Activated B cell treated with CpG ODN at 0.5 μM for 24 hours (primary cell): ENCODE measurements around the gene MCF2L. TPM values are rescaled to one million over a fixed set of nuclear protein-coding genes. Genes with fewer than 3 reads are reported as not detected.
"Not testable (repeated sequence)": the region's sequence is repeated elsewhere in the genome, so short reads cannot be mapped to it uniquely, and the experiment has no call there.

Experiments
- ATAC-seq: fragments of 200-7000 bp; cut with Tn5 transposase; one replicate; pipeline ENCODE4 v1.10.0; 2021; ENCODE audit warnings: low read depth, mild to moderate bottlenecking, moderate library complexity
- CTCF ChIA-PET: fragments of 350-600 bp; sonication (Branson Sonifier 250); formaldehyde crosslinking; loops from one replicate; lab custom pipeline; 2021; ENCODE audit warnings: antibody characterized with exemption; lab: Charles Lee
- POLR2A ChIA-PET: fragments of 350-600 bp; sonication (Branson Sonifier 250); formaldehyde crosslinking; loops from one replicate; lab custom pipeline; 2021; ENCODE audit warnings: antibody characterized with exemption; lab: Charles Lee
- DNase-seq: peaks from one replicate; pipeline ENCODE4 v3.0.0; 2022
- H3K27ac Mint-ChIP-seq: one replicate; pipeline ENCODE4 v1.8.0; 2020; ENCODE audit warnings: mixed read lengths
- H3K27me3 Mint-ChIP-seq: one replicate; pipeline ENCODE4 v1.8.0; 2021; ENCODE audit warnings: mixed read lengths
- H3K36me3 Mint-ChIP-seq: one replicate; pipeline ENCODE4 v1.8.0; 2021; ENCODE audit warnings: low read depth, mixed read lengths
- H3K4me1 Mint-ChIP-seq: one replicate; pipeline ENCODE4 v1.8.0; 2021; ENCODE audit warnings: mixed read lengths
- H3K4me3 Mint-ChIP-seq: one replicate; pipeline ENCODE4 v1.8.0; 2020; ENCODE audit warnings: mild to moderate bottlenecking, mixed read lengths
- H3K9me3 Mint-ChIP-seq: one replicate; pipeline ENCODE4 v1.8.0; 2020; ENCODE audit warnings: mixed read lengths
- CTCF ChIP-seq: fragments of 200-600 bp; IDR thresholded peaks from one replicate; pipeline ENCODE4 v1.8.0; 2022; ENCODE audit warnings: antibody characterized with exemption, mild to moderate bottlenecking
- intact Hi-C: fragments of 100-400 bp; cut with micrococcal nuclease; formaldehyde crosslinking; loops from one replicate; pipeline ENCODE4 v1.15.1; 2024
- total RNA-seq: library from RNA; stranded (reverse); gene quantifications from 2 replicates; pipeline ENCODE4 v1.2.3, GENCODE V29; 2022

MCF2L gene
- total RNA-seq, 1 donor from 2014 or later: 3.4 TPM

GRCh38 chr13:113110048-113110851 lies 141.2 kb downstream of the MCF2L start:
- intact Hi-C loops: no loop called here
- Mint-ChIP-seq H3K27ac (no peak overlapping the region), H3K27me3 (peaks cover 10% of the 10 kb centered on the region), H3K36me3 (no peaks in the 10 kb centered on the region), H3K4me3 (no peak overlapping the region), H3K9me3 (no peaks in the 10 kb centered on the region), H3K4me1 (no peaks in the 10 kb centered on the region)
- CTCF ChIA-PET: no interaction called here
- DNase-seq (no peak), ATAC-seq (no peak)
- POLR2A ChIA-PET: no interaction called here
- no peak for TF ChIP-seq CTCF

DNA sequence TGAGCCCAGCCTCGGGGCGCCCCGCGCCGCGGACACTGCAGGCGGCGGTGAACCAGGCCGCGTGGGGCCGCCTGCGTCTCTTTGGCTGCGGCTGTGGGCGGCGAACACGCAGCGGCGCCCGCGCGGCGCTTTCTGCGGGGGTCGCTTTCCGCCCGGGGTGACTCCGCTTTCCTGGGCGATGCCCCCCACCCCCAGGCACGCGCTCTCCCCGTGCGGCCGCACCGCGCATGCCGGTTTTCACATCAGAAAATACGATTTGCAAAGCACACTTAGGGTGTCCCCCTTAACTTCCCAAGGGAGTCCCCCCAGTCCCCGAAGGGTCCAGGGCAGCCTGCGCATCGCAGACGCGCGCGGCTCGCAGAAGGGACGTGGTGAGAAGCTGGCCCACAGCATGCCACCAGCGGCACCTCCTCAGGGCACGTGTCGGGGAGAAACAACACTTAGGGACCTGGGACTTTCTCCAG lies 141.9 kb downstream of the MCF2L start:
- Mint-ChIP-seq H3K36me3 (no peaks in the 10 kb centered on the region), H3K27ac (no peak overlapping the region), H3K27me3 (peaks cover 10% of the 10 kb centered on the region), H3K4me1 (no peaks in the 10 kb centered on the region), H3K4me3 (no peak overlapping the region), H3K9me3 (no peaks in the 10 kb centered on the region)
- intact Hi-C loops: no loop called here
- CTCF ChIA-PET: no interaction called here
- no peak for TF ChIP-seq CTCF
- DNase-seq: no peak
- POLR2A ChIA-PET: no interaction called here
- ATAC-seq: no peak

DNA sequence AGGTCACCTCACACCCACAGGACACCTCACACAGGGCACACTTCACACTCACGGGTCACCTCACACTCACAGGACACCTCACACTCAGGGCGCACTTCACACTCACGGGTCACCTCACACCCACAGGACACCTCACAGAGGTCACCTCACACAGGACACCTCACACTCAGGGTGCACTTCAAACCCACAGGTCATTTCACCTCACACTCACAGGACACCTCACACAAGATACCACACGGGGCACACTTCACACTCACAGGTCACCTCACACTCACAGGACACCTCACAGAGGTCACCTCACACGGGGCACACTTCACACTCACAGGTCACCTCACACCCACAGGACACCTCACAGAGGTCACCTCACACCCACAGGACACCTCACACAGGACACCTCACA lies 142.8 kb downstream of the MCF2L start:
- intact Hi-C loops, DNase-seq, H3K27ac Mint-ChIP-seq, H3K4me1 Mint-ChIP-seq, CTCF ChIA-PET, H3K9me3 Mint-ChIP-seq, ATAC-seq, POLR2A ChIA-PET, H3K36me3 Mint-ChIP-seq, H3K4me3 Mint-ChIP-seq: not testable (repeated sequence)
- peaks cover 16% of the 10 kb centered on the region for H3K27me3 Mint-ChIP-seq

GRCh38 chr13:113112475-113112874 lies 143.5 kb downstream of the MCF2L start:
- POLR2A ChIA-PET, ATAC-seq, DNase-seq, H3K4me1 Mint-ChIP-seq, intact Hi-C loops, CTCF ChIA-PET, H3K36me3 Mint-ChIP-seq, H3K27ac Mint-ChIP-seq, H3K9me3 Mint-ChIP-seq, H3K4me3 Mint-ChIP-seq: not testable (repeated sequence)
- H3K27me3 Mint-ChIP-seq: peaks cover 20% of the 10 kb centered on the region

DNA sequence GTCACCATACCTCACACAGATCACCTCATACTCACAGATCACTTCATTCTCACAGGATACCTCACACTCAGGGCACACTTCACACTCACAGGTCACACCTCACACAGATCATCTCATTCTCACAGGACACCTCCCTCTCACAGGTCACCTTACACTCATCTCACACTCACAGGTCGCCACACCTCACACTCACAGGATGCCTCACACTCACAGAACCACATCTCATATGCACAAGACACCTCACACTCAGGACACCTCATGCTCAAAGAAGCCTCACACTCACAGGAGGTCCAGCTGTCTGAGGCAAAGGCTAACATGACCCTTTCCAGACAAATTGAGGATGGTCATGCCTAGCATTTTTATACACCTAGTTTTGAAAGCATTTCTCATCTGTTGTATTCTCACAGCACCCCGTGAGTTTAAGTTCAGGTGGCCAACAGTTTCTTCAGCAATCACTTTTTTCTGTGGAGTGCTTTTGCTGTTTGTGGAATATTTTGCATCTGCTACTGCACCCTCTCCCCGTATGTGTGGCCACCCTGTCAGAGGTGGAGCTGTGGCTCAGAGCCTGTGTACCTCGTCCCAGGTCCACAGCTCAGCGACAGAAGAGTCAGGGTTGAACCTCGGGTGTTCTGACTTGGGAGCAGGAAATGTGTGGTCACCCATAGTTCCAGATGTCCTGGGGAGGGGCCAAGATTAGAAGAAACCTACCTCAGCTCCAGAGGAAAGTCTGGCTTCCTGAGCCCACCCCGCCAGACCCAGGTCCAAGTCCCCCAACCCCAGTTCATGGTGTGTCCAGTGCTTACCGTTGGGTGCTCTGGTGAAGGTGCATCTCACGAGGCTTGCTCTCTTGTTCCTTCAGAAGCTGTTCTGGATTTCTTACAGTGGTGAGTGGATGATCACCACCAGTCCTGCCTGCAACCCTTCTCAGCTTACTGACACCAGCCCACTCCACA lies 144.2 kb downstream of the MCF2L start:
- DNase-seq (no peak), ATAC-seq (no peak)
- ChIA-PET CTCF (no interaction called here), POLR2A (no interaction called here)
- no peak for TF ChIP-seq CTCF
- Mint-ChIP-seq H3K4me3 (no peak overlapping the region), H3K36me3 (no peaks in the 10 kb centered on the region), H3K4me1 (no peaks in the 10 kb centered on the region), H3K27ac (no peak overlapping the region), H3K9me3 (no peaks in the 10 kb centered on the region), H3K27me3 (peaks cover 20% of the 10 kb centered on the region)
- intact Hi-C loops: no loop called here

DNA sequence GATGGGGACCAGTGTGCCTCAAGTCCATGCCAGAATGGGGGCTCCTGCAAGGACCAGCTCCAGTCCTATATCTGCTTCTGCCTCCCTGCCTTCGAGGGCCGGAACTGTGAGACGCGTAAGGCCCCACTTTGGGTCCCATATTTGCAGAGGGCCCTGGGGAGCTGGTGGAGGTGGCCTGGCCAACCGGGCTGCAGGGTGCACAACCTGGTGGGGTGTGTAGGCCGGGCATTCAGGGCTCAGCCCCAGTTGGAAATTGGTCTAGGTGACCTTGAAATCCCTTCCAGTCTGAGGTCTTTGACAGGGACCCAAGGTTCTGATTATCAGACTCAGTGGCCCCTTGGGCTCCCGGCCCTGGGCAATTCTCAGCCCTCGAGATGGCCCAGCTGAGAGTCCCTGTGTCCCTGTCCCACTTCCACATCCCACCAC lies 144.8 kb downstream of the MCF2L start:
- intact Hi-C loops: no loop called here
- no peak for TF ChIP-seq CTCF
- ATAC-seq: no peak
- CTCF ChIA-PET: no interaction called here
- H3K27ac Mint-ChIP-seq: no peak overlapping the region
- no peaks in the 10 kb centered on the region for H3K9me3 Mint-ChIP-seq
- no peaks in the 10 kb centered on the region for H3K4me1 Mint-ChIP-seq
- H3K36me3 Mint-ChIP-seq: no peaks in the 10 kb centered on the region
- no peak for DNase-seq
- no peak overlapping the region for H3K4me3 Mint-ChIP-seq
- H3K27me3 Mint-ChIP-seq: peaks cover 20% of the 10 kb centered on the region
- POLR2A ChIA-PET: no interaction called here
